ENCODE results near the gene ERBB2. TPM values are rescaled to one million over a fixed set of nuclear protein-coding genes. Genes with fewer than 3 reads are reported as not detected.

The ERBB2 gene
- total RNA-seq, 1 experiment from 2014 or later: 216 TPM

GRCh38 chr17:39709319-39709997 is 9.6 kb downstream of the ERBB2 start:
- H2BK20ac ChIP-seq (ENCODE audit: low read depth, low read length, poor library complexity, severe bottlenecking): no peak overlapping the region
- no peak overlapping the region for H2AFZ ChIP-seq (ENCODE audit: low read length)
- no peak overlapping the region for H4K8ac ChIP-seq (replicated peaks; ENCODE audit: insufficient read length, low read depth, low read length)
- H3K23ac ChIP-seq (ENCODE audit: insufficient read length, low read depth, low read length): no peak overlapping the region
- no peak for TF ChIP-seq CTCF (conservative IDR thresholded peaks at IDR 0.05)
- no peak overlapping the region for H2BK120ac ChIP-seq (ENCODE audit: low read depth, low read length, poor library complexity, severe bottlenecking)
- H3K79me2 ChIP-seq (ENCODE audit: insufficient read depth, low read length): peaks cover 18% of the 10 kb centered on the region; the same call in 1 of the 2 replicates
- H3K14ac ChIP-seq (ENCODE audit: insufficient read depth, low read length): no peak overlapping the region
- no peak overlapping the region for H3K27ac ChIP-seq (ENCODE audit: insufficient read length, low read depth, low read length)
- no peak overlapping the region for H4K91ac ChIP-seq (ENCODE audit: insufficient read length, low read depth, low read length)
- H2BK5ac ChIP-seq (ENCODE audit: insufficient read length, low read length): no peak overlapping the region
- Mint-ChIP-seq H3K4me1 (peaks cover 16% of the 10 kb centered on the region in 2 experiments), H3K36me3 (ENCODE audit: insufficient read depth in 1 of 3, low read depth in 3 of 3) (peaks cover 64 to 77% (median 68%) of the 10 kb centered on the region in 3 experiments; a peak in 6 of 7 replicates), H3K27ac (peak overlapping the region; percentile 11 to 79 (median 56); a peak in 5 of 7 replicates), H3K4me3 (peak overlapping the region in 1 of 2 experiments; percentile 22; a peak in 1 of 5 replicates), H3K27me3 (ENCODE audit: low read depth) (no peaks in the 10 kb centered on the region; the same call in 1 of the 2 replicates), H3K9me3 (no peaks in the 10 kb centered on the region)
- no peak overlapping the region for H3K9ac ChIP-seq (ENCODE audit: extremely low read depth, insufficient read length, low read length)
- H3K4me2 ChIP-seq (ENCODE audit: insufficient read depth, insufficient read length, low read length): no peak overlapping the region
- no peak overlapping the region for H3K18ac ChIP-seq (ENCODE audit: insufficient read length, low read depth, low read length)
- H2BK12ac ChIP-seq (ENCODE audit: insufficient read length, low read depth, low read length): no peak overlapping the region
- WGBS (ENCODE audit: extremely low coverage, insufficient read length, low lambda C conversion rate): no CpG with 5 or more reads among the region's 14 CpGs
- DNase-seq: no peak
- no peak overlapping the region for H4K5ac ChIP-seq (ENCODE audit: insufficient read length, low read depth, low read length)
- H3K9me3 ChIP-seq (ENCODE audit: control insufficient read depth, low read depth, low read length): no peaks in the 10 kb centered on the region
- H3K79me1 ChIP-seq (ENCODE audit: insufficient read depth, low read depth, low read length, poor library complexity, severe bottlenecking): no peaks in the 10 kb centered on the region
- H2AK5ac ChIP-seq (ENCODE audit: insufficient read length, low read length): no peak overlapping the region
- no peaks in the 10 kb centered on the region for H3K23me2 ChIP-seq (ENCODE audit: insufficient read length, low read depth, low read length, poor library complexity, severe bottlenecking)
- H2BK15ac ChIP-seq (ENCODE audit: low read depth, low read length): no peak overlapping the region
- no peak overlapping the region for H3K4ac ChIP-seq (ENCODE audit: low read depth, low read length)
- H4K20me1 ChIP-seq (ENCODE audit: control insufficient read depth, insufficient read depth, insufficient read length): no peaks in the 10 kb centered on the region
- H3T11ph ChIP-seq (ENCODE audit: low read length): no peak overlapping the region
- H3K4me1 ChIP-seq (ENCODE audit: insufficient read depth, low read length): peaks cover 3% of the 10 kb centered on the region; the same call in 1 of the 2 replicates
- no peak overlapping the region for H3K56ac ChIP-seq (ENCODE audit: insufficient read length, low read depth, low read length)
- no peaks in the 10 kb centered on the region for H3K27me3 ChIP-seq (ENCODE audit: insufficient read depth, low read length)
